GM23248 (cell line): Measurements from ENCODE around the gene CCL24.

Experiments used
- EZH2 ChIP-seq: fragments of 200-600 bp; sonication (generic); IDR thresholded peaks from 2 replicates; pipeline ENCODE4 v1.6.1; 2018; ENCODE audit warnings: antibody characterized with exemption, mild to moderate bottlenecking; ENCODE audit not compliant: insufficient read depth, poor library complexity, severe bottlenecking
- EZH2phosphoT487 ChIP-seq: fragments of 200-600 bp; sonication (generic); IDR thresholded peaks from 2 replicates; pipeline ENCODE4 v1.6.1; 2018; ENCODE audit warnings: antibody characterized with exemption, moderate library complexity, mild to moderate bottlenecking, low read depth; ENCODE audit not compliant: insufficient read depth

- TF ChIP-seq EZH2 = no peak
- no peak for TF ChIP-seq EZH2phosphoT487
Observed at GRCh38 chr7:75835688-75836285, 22.2 kb upstream of the CCL24 start.
